WTC11 (cell line): Measurements from ENCODE around the gene GABBR1. TPM values are rescaled to one million over a fixed set of nuclear protein-coding genes. Genes with fewer than 3 reads are reported as not detected.
A peak's percentile ranks its signal among the peaks of the same experiment; 100 is the strongest.
"Not testable (repeated sequence)": the region's sequence is repeated elsewhere in the genome, so short reads cannot be mapped to it uniquely, and the experiment has no call there.

Source experiments
- ATAC-seq: fragments of 200-7000 bp; cut with Tn5 transposase; 2 replicates; pipeline ENCODE4 v1.10.0; 2021; ENCODE audit warnings: mild to moderate bottlenecking, moderate library complexity
- CTCF ChIA-PET: fragments of 300-600 bp; sonication (Branson Sonifier 250); formaldehyde crosslinking; loops from one replicate; lab custom pipeline; 2021; ENCODE audit warnings: antibody characterized with exemption; lab: Charles Lee
- POLR2A ChIA-PET: fragments of 350-600 bp; sonication (Branson Sonifier 250); formaldehyde crosslinking; loops from one replicate; lab custom pipeline; 2021; ENCODE audit warnings: antibody characterized with exemption; lab: Charles Lee
- DNase-seq: peaks from one replicate; pipeline ENCODE4 v3.0.0; 2021; ENCODE audit warnings: low spot score
- H3K27ac Mint-ChIP-seq: 2 replicates; pipeline ENCODE4 v1.8.0; 2021; ENCODE audit warnings: mixed read lengths
- H3K27me3 Mint-ChIP-seq: 2 replicates; pipeline ENCODE4 v1.8.0; 2021; ENCODE audit warnings: low read depth, mild to moderate bottlenecking, moderate library complexity, mixed read lengths
- H3K36me3 Mint-ChIP-seq: 2 replicates; pipeline ENCODE4 v1.8.0; 2021; ENCODE audit warnings: mixed read lengths
- H3K4me1 Mint-ChIP-seq: 2 replicates; pipeline ENCODE4 v1.8.0; 2022; ENCODE audit warnings: mixed read lengths
- H3K4me3 Mint-ChIP-seq: 2 replicates; pipeline ENCODE4 v1.8.0; 2021; ENCODE audit warnings: mild to moderate bottlenecking, moderate library complexity, mixed read lengths
- H3K9me3 Mint-ChIP-seq: 2 replicates; pipeline ENCODE4 v1.8.0; 2021; ENCODE audit warnings: mixed read lengths
- AR ChIP-seq: fragments of 250-450 bp; sonication (Bioruptor Pico); IDR thresholded peaks from 2 replicates; pipeline ENCODE4 v1.9.0; 2021; ENCODE audit warnings: mild to moderate bottlenecking
- E2F5 ChIP-seq: sonication (generic); formaldehyde crosslinking; IDR thresholded peaks from 2 replicates; pipeline ENCODE4 v1.8.1; 2022; ENCODE audit warnings: mild to moderate bottlenecking, moderate library complexity, missing genetic modification reagents
- FOXK1 ChIP-seq: sonication (generic); formaldehyde crosslinking; IDR thresholded peaks from 2 replicates; pipeline ENCODE4 v1.8.0; 2022; ENCODE audit warnings: mild to moderate bottlenecking, moderate library complexity, missing genetic modification reagents
- RELA ChIP-seq: sonication (generic); formaldehyde crosslinking; IDR thresholded peaks from 2 replicates; pipeline ENCODE4 v1.8.1; 2022; ENCODE audit warnings: missing genetic modification reagents, mild to moderate bottlenecking, borderline replicate concordance
- TEAD1 ChIP-seq: sonication (generic); formaldehyde crosslinking; IDR thresholded peaks from 2 replicates; pipeline ENCODE4 v1.8.0; 2022; ENCODE audit warnings: mild to moderate bottlenecking, missing genetic modification reagents
- TEAD4 ChIP-seq: sonication (generic); formaldehyde crosslinking; IDR thresholded peaks from 2 replicates; pipeline ENCODE4 v1.8.0; 2022; ENCODE audit warnings: mild to moderate bottlenecking, missing genetic modification reagents
- ZNF317 ChIP-seq: sonication (generic); formaldehyde crosslinking; IDR thresholded peaks from 2 replicates; pipeline ENCODE4 v1.8.1; 2023; ENCODE audit warnings: low read depth, mild to moderate bottlenecking, moderate library complexity, missing genetic modification reagents, borderline replicate concordance
- ZNF396 ChIP-seq: fragments of 250-450 bp; sonication (Bioruptor Pico); IDR thresholded peaks from 2 replicates; pipeline ENCODE4 v1.8.0; 2021; ENCODE audit warnings: mild to moderate bottlenecking, moderate library complexity, borderline replicate concordance
- ZNF423 ChIP-seq: fragments of 250-450 bp; sonication (Bioruptor Pico); IDR thresholded peaks from 2 replicates; pipeline ENCODE4 v2.1.2; 2022; ENCODE audit warnings: mild to moderate bottlenecking, moderate library complexity
- ZNF532 ChIP-seq: fragments of 250-450 bp; sonication (Bioruptor Pico); IDR thresholded peaks from 2 replicates; pipeline ENCODE4 v1.9.0; 2021; ENCODE audit warnings: mild to moderate bottlenecking, borderline replicate concordance
- ZNF671 ChIP-seq: fragments of 250-450 bp; sonication (Bioruptor Pico); IDR thresholded peaks from 2 replicates; pipeline ENCODE4 v1.8.0; 2021; ENCODE audit warnings: mild to moderate bottlenecking
- ZSCAN18 ChIP-seq: fragments of 250-450 bp; sonication (Bioruptor Pico); IDR thresholded peaks from 2 replicates; pipeline ENCODE4 v2.1.2; 2022; ENCODE audit warnings: mild to moderate bottlenecking, moderate library complexity
- total RNA-seq: library from RNA; stranded (reverse); gene quantifications from 3 replicates; pipeline ENCODE4 v1.2.3, GENCODE V29; 2021

Gene GABBR1
- total RNA-seq, 1 experiment from 2014 or later: 107 TPM

- Mint-ChIP-seq H3K4me3 (no peak overlapping the region), H3K27me3 (peaks cover 6% of the 10 kb centered on the region), H3K9me3 (no peaks in the 10 kb centered on the region), H3K4me1 (peaks cover 76% of the 10 kb centered on the region), H3K27ac (peak overlapping the region; percentile 94), H3K36me3 (no peaks in the 10 kb centered on the region)
- DNase-seq: no peak
- ATAC-seq: no peak
- POLR2A ChIA-PET: interaction anchor here (0.7 to 1.2 kb wide), 2 partner anchors 15 to 31 kb away, joined by 3 read pairs; partner anchors contain the start of gene GABBR1
- TF ChIP-seq RELA (no peak), E2F5 (CRISPR knock-in tag) (no peak), TEAD4 (CRISPR knock-in tag) (no peak), ZNF317 (CRISPR knock-in tag) (no peak)
- CTCF ChIA-PET: interaction anchor here (1.0 to 8.8 kb wide), 4 partner anchors 12 to 36 kb away, joined by 3 to 192 read pairs (median 5); no protein-coding TSS in a partner anchor
These were observed 30.5 kb upstream of the GABBR1 start for GRCh38 chr6:29663300-29664042.

GRCh38 chr6:29661502-29662141 lies 28.6 kb upstream of the GABBR1 start:
- ATAC-seq: peak; percentile 68
- peak; percentile 11; the same call in 1 of the 2 replicates for TF ChIP-seq ZNF532
- peak; percentile 54; the same call in 1 of the 2 replicates for TF ChIP-seq ZNF396 (CRISPR knock-in tag)
- TF ChIP-seq ZSCAN18: 0 out of 2 replicates have a peak, but pooled peaks have one; percentile 57
- peak; percentile 43; the same call in 1 of the 2 replicates for TF ChIP-seq FOXK1 (CRISPR knock-in tag)
- 0 out of 2 replicates have a peak, but pooled peaks have one; percentile 52 for TF ChIP-seq ZNF671 (CRISPR knock-in tag)
- TF ChIP-seq TEAD1 (CRISPR knock-in tag): peak; percentile 80; the same call in 1 of the 2 replicates
- 0 out of 2 replicates have a peak, but pooled peaks have one; percentile 66 for TF ChIP-seq AR (CRISPR knock-in tag)
- TF ChIP-seq ZNF423 (CRISPR knock-in tag): 0 out of 2 replicates have a peak, but pooled peaks have one; percentile 22
- H3K27me3 Mint-ChIP-seq, DNase-seq, H3K9me3 Mint-ChIP-seq, H3K36me3 Mint-ChIP-seq: not testable (repeated sequence)
- POLR2A ChIA-PET: interaction anchor here (0.6 to 2.8 kb wide), 7 partner anchors 8 to 1172 kb away, joined by 3 to 20 read pairs (median 4); no protein-coding TSS in a partner anchor
- Mint-ChIP-seq H3K27ac (peak overlapping the region; percentile 99), H3K4me1 (peaks cover 73% of the 10 kb centered on the region), H3K4me3 (peak overlapping the region; percentile 49)
- CTCF ChIA-PET: interaction anchor here (0.9 to 8.8 kb wide), 8 partner anchors 11 to 55 kb away, joined by 3 to 192 read pairs (median 5); partner anchors contain the start of gene GABBR1
